H1 (cell line): ENCODE measurements around the gene CUX1. TPM values are rescaled to one million over a fixed set of nuclear protein-coding genes. Genes with fewer than 3 reads are reported as not detected.
A peak's percentile ranks its signal among the peaks of the same experiment; 100 is the strongest.

Source experiments
- CTCF ChIA-PET: fragments of 300-600 bp; sonication (Branson Sonifier 250); formaldehyde crosslinking; loops from one replicate; lab custom pipeline; 2021; ENCODE audit not compliant: partially characterized antibody; lab: Charles Lee
- POLR2A ChIA-PET: fragments of 300-600 bp; sonication (Branson Sonifier 250); formaldehyde crosslinking; loops from one replicate; lab custom pipeline; 2021; ENCODE audit warnings: inconsistent platforms; ENCODE audit not compliant: partially characterized antibody; lab: Charles Lee
- DNase-seq, 2 experiments: peaks; one replicate each; pipeline versions ENCODE4 v3.0.0 to v3.0.0-alpha.2; 2010 to 2022; ENCODE audit warnings: low spot score in 2 of 2, low read depth in 1 of 2, mixed read lengths in 1 of 2
- FAIRE-seq: peaks from 2 replicates; lab custom pipeline; 2011; peaks lifted over from hg19 to GRCh38; lab: Jason Lieb, UNC
- H2AFZ ChIP-seq: 2 replicates; pipeline ENCODE4 v1.8.1; 2012; ENCODE audit warnings: low read length, inconsistent platforms
- H2AK5ac ChIP-seq: 2 replicates; pipeline ENCODE4 v1.6.1; 2013; ENCODE audit warnings: low read depth, low read length
- H2BK120ac ChIP-seq: replicated peaks from 2 replicates; pipeline ENCODE3; 2013; ENCODE audit warnings: low read depth, low read length, inconsistent platforms
- H2BK12ac ChIP-seq: 2 replicates; pipeline ENCODE4 v1.6.1; 2013; ENCODE audit warnings: low read depth, low read length
- H2BK15ac ChIP-seq: 2 replicates; pipeline ENCODE4 v1.6.1; 2013; ENCODE audit warnings: low read length
- H2BK20ac ChIP-seq: 2 replicates; pipeline ENCODE4 v1.6.1; 2013; ENCODE audit warnings: low read length
- H2BK5ac ChIP-seq: 2 replicates; pipeline ENCODE4 v1.6.1; 2013; ENCODE audit warnings: low read depth, low read length
- H3K14ac ChIP-seq: 2 replicates; pipeline ENCODE4 v1.6.1; 2013; ENCODE audit warnings: inconsistent platforms; ENCODE audit not compliant: insufficient read length
- H3K18ac ChIP-seq: 2 replicates; pipeline ENCODE4 v1.6.1; 2013; ENCODE audit warnings: low read length; ENCODE audit errors: extremely low read depth
- H3K23ac ChIP-seq: 2 replicates; pipeline ENCODE4 v1.6.1; 2013; ENCODE audit warnings: inconsistent platforms; ENCODE audit not compliant: insufficient read length
- H3K23me2 ChIP-seq: 2 replicates; pipeline ENCODE4 v1.6.1; 2013; ENCODE audit warnings: low read depth, low read length
- H3K27ac ChIP-seq: 2 replicates; pipeline ENCODE4 v1.6.1; 2011; ENCODE audit warnings: low read depth, low read length, inconsistent platforms
- H3K27me3 ChIP-seq, 4 experiments: replicated peaks in 1 of 4; 1 replicate in 1 of 4; 2 replicates in 3 of 4; pipeline versions ENCODE4 v1.6.1 to v1.8.1; 2011 to 2013; ENCODE audit warnings: low read length in 3 of 4, mild to moderate bottlenecking in 3 of 4, inconsistent platforms in 2 of 4, mixed read lengths in 2 of 4, moderate library complexity in 1 of 4; ENCODE audit not compliant: control insufficient read depth in 3 of 4, insufficient read depth in 3 of 4; ENCODE audit errors: extremely low read depth in 1 of 4
- H3K36me3 ChIP-seq, 4 experiments: 2 replicates each; pipeline versions ENCODE4 v1.6.1 to v1.8.1; 2011 to 2013; ENCODE audit warnings: mild to moderate bottlenecking in 4 of 4, low read length in 3 of 4, moderate library complexity in 2 of 4, control low read depth in 1 of 4, inconsistent platforms in 1 of 4; ENCODE audit not compliant: insufficient read depth in 4 of 4, control insufficient read depth in 2 of 4
- H3K4ac ChIP-seq: replicated peaks from 2 replicates; pipeline ENCODE3; 2013; ENCODE audit warnings: low read length, low read depth, mixed read lengths, inconsistent platforms; ENCODE audit not compliant: insufficient read length
- H3K4me1 ChIP-seq, 4 experiments: replicated peaks in 1 of 4; 1 replicate in 1 of 4; 2 replicates in 3 of 4; pipeline versions ENCODE4 v1.6.1 to v1.8.1; 2011 to 2013; ENCODE audit warnings: low read length in 3 of 4, inconsistent platforms in 2 of 4, mixed read lengths in 1 of 4; ENCODE audit not compliant: insufficient read depth in 4 of 4, control insufficient read depth in 3 of 4
- H3K4me2 ChIP-seq, 2 experiments: 2 replicates each; pipeline versions ENCODE4 v1.6.1 to v1.8.1; 2011 to 2013; ENCODE audit warnings: low read depth in 2 of 2, low read length in 2 of 2, control low read depth in 1 of 2, inconsistent platforms in 1 of 2, mild to moderate bottlenecking in 1 of 2; ENCODE audit not compliant: insufficient read depth in 1 of 2
- H3K4me3 ChIP-seq, 4 experiments: fragments of 200-600, 300-600 bp in 1 of 4; sonication (generic), shearing (Covaris generic), sonication (Bioruptor Twin) in 1 of 4; 2 replicates each; pipeline versions ENCODE4 v1.5.1 to v1.8.1; 2011 to 2016; ENCODE audit warnings: low read length in 4 of 4, low read depth in 3 of 4, control low read depth in 2 of 4, inconsistent platforms in 2 of 4, mild to moderate bottlenecking in 2 of 4, mixed read lengths in 1 of 4, moderate library complexity in 1 of 4; ENCODE audit not compliant: insufficient read depth in 2 of 4; ENCODE audit errors: extremely low read depth in 1 of 4
- H3K56ac ChIP-seq: replicated peaks from 2 replicates; pipeline ENCODE3; 2013; ENCODE audit warnings: low read depth, mild to moderate bottlenecking, mixed read lengths, low read length, inconsistent platforms; ENCODE audit not compliant: insufficient read length
- H3K79me1 ChIP-seq: 2 replicates; pipeline ENCODE4 v1.6.1; 2013; ENCODE audit warnings: low read depth, low read length, control low read depth
- H3K79me2 ChIP-seq, 2 experiments: 2 replicates each; pipeline versions ENCODE4 v1.6.1 to v1.8.1; 2012 to 2013; ENCODE audit warnings: low read length in 2 of 2, mild to moderate bottlenecking in 2 of 2, inconsistent platforms in 1 of 2; ENCODE audit not compliant: insufficient read depth in 2 of 2, control insufficient read depth in 1 of 2
- H3K9ac ChIP-seq, 4 experiments: replicated peaks in 1 of 4; 1 replicate in 1 of 4; 2 replicates in 3 of 4; pipeline versions ENCODE4 v1.6.1 to v1.8.1; 2011 to 2013; ENCODE audit warnings: low read depth in 3 of 4, low read length in 3 of 4, control low read depth in 2 of 4, mild to moderate bottlenecking in 2 of 4, moderate library complexity in 2 of 4, inconsistent platforms in 1 of 4; ENCODE audit errors: extremely low read depth in 1 of 4
- H3K9me3 ChIP-seq, 2 experiments: 2 replicates each; pipeline versions ENCODE4 v1.6.1 to v1.8.1; 2012 to 2013; ENCODE audit warnings: mild to moderate bottlenecking in 2 of 2, moderate library complexity in 2 of 2, control low read depth in 1 of 2, inconsistent platforms in 1 of 2, low read depth in 1 of 2, low read length in 1 of 2, mixed read lengths in 1 of 2; ENCODE audit not compliant: insufficient read depth in 2 of 2
- H4K20me1 ChIP-seq, 2 experiments: replicated peaks in 1 of 2; 2 replicates each; pipeline versions ENCODE3 to v1.8.1; 2011 to 2013; ENCODE audit warnings: inconsistent platforms in 2 of 2, low read length in 2 of 2, mild to moderate bottlenecking in 1 of 2; ENCODE audit not compliant: insufficient read depth in 2 of 2, control insufficient read depth in 1 of 2
- H4K5ac ChIP-seq: 2 replicates; pipeline ENCODE4 v1.6.1; 2013; ENCODE audit warnings: low read length, low read depth, mixed read lengths, inconsistent platforms; ENCODE audit not compliant: insufficient read length
- H4K8ac ChIP-seq: 2 replicates; pipeline ENCODE4 v1.8.0; 2013; ENCODE audit warnings: mild to moderate bottlenecking, moderate library complexity, low read length, inconsistent platforms; ENCODE audit not compliant: insufficient read depth; ENCODE audit errors: extremely low read depth
- H4K91ac ChIP-seq: replicated peaks from 2 replicates; pipeline ENCODE3; 2013; ENCODE audit warnings: low read length, mixed read lengths, inconsistent platforms; ENCODE audit not compliant: insufficient read length
- BCL11A ChIP-seq, 2 experiments: IDR thresholded peaks; one replicate each; pipeline ENCODE4 v1.6.1; 2011; ENCODE audit warnings: low read depth in 2 of 2, low read length in 2 of 2, mild to moderate bottlenecking in 2 of 2
- KDM1A ChIP-seq: fragments of 200-600, 300-600 bp; sonication (generic); IDR thresholded peaks from 2 replicates; pipeline ENCODE4 v1.7.1; 2016; ENCODE audit warnings: mild to moderate bottlenecking, low read length, borderline replicate concordance
- RBBP5 ChIP-seq: IDR thresholded peaks from 2 replicates; pipeline ENCODE4 v1.7.1; 2012; ENCODE audit warnings: low read depth, mild to moderate bottlenecking, inconsistent platforms, low read length, moderate library complexity, borderline replicate concordance
- WGBS, 2 experiments: shearing (Covaris generic) in 1 of 2; methylation state at CpG; one replicate each; pipeline versions ENCODE4 v1.1.6 to v1.1.7; 2013 to 2015; ENCODE audit warnings: low lambda C conversion rate in 2 of 2, mixed read lengths in 2 of 2, inconsistent platforms in 1 of 2, low coverage in 1 of 2, missing lambda C conversion rate in 1 of 2; ENCODE audit not compliant: insufficient replicate concordance in 2 of 2, insufficient coverage in 1 of 2, insufficient read length in 1 of 2; ENCODE audit errors: extremely low coverage in 1 of 2, missing lambda C conversion rate in 1 of 2; 5-methylcytosine and 5-hydroxymethylcytosine counted together
- polyA plus RNA-seq, 7 experiments: library from polyadenylated mRNA; depleted of rRNA in 3 of 7; stranded (reverse) in 5 of 7; unstranded in 2 of 7; fragments of >200 nt in 5 of 7; fragments of 200-250 nt in 2 of 7; gene quantifications; 1 replicate in 5 of 7; 2 replicates in 1 of 7; 4 replicates in 1 of 7; pipeline versions ENCODE4 v1.2.1 to v1.2.3, GENCODE V29; 2011 to 2013; ENCODE audit warnings: missing spikeins in 2 of 7, mixed read lengths in 2 of 7
- total RNA-seq: library from RNA; stranded (reverse); fragmentation: NEBNext Ultra II Directional; extraction: Animal tissue kit (Norgen Biotek cat#: 25700); gene quantifications from 2 replicates; pipeline ENCODE4 v1.2.1, GENCODE V29; 2021

CUX1 gene
- total and polyA plus RNA-seq, 2 of the 8 experiments (the other 6 are each of a cell fraction or from before 2014, with no cell fraction given): 21.6 to 65.9 TPM

DNA sequence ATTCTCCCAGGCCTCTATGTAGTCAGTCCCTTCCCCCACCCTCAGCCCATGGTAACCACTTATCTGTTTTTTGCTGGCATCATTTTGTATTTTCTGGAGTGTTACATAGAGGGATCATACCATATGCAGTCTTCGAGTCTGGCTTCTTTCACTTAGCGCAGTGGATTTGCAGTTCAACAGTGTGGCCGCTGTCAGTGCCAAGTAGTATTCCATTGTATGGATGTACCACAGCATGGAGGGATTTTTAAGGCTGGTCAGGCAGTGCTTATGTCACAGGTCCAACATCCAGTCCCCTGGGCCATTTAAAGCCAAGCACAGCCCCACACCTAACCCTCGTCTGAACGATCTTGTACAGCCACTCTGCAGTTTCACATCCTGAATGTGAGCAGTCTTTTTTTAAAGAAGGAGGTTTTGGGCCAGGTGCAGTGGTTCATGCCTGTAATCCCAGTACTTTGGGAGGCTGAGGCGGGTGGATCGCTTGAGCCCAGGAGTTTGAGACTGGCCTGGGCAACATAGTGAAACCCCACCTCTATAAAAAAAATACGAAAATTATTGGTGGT is 121.8 kb downstream of the CUX1 start:
- ChIA-PET POLR2A (interaction anchor here (0.6 kb wide), 1 partner anchor 232 kb away, joined by 3 read pairs; no protein-coding TSS in a partner anchor), CTCF (interaction anchor here (0.6 to 1.1 kb wide), 2 partner anchors 38 to 64 kb away, joined by 3 read pairs; no protein-coding TSS in a partner anchor)
- Histone ChIP-seq H3K18ac (no peak overlapping the region), H3K9me3 (no peaks in the 10 kb centered on the region), H2BK15ac (no peak overlapping the region), H3K4ac (peak overlapping the region; percentile 9), H3K56ac (no peak overlapping the region), H4K8ac (no peak overlapping the region), H2BK20ac (peak overlapping the region; percentile 3; the same call in 1 of the 2 replicates), H4K5ac (no peak overlapping the region), H2BK5ac (peak overlapping the region; percentile 73; the same call in 1 of the 2 replicates), H4K20me1 (peaks cover 2 to 5% of the 10 kb centered on the region in 2 experiments), H3K23me2 (no peaks in the 10 kb centered on the region; the same call in 1 of the 2 replicates), H3K79me1 (peaks cover 14% of the 10 kb centered on the region), H3K14ac (no peak overlapping the region), H3K4me3 (no peak overlapping the region), H4K91ac (no peak overlapping the region), H3K36me3 (no peaks in the 10 kb centered on the region), H3K27ac (no peak overlapping the region), H3K9ac (no peak overlapping the region), H2AFZ (no peak overlapping the region), H3K4me2 (no peak overlapping the region), H2AK5ac (0 out of 2 replicates have a peak overlapping the region, but pooled peaks have one; percentile 7), H3K27me3 (no peaks in the 10 kb centered on the region; a peak in 1 of 7 replicates)
- DNase-seq (no peak), FAIRE-seq (no peak)
- no peak for TF ChIP-seq BCL11A (IDR thresholded peaks at IDR 0.05; ENCODE audit: low read depth in 2 of 2, low read length in 2 of 2)
- no peak for TF ChIP-seq RBBP5
- TF ChIP-seq KDM1A: peak; percentile 17; the same call in 1 of the 2 replicates
- TF ChIP-seq, all 59 proteins: peak for 1
- peaks cover 2 to 60% of the 10 kb centered on the region in 2 experiments; a peak in 3 of 4 replicates for H3K79me2 ChIP-seq
- H3K23ac ChIP-seq: no peak overlapping the region
- no peak overlapping the region for H2BK12ac ChIP-seq
- no peak overlapping the region for H2BK120ac ChIP-seq
- WGBS, 2 experiments: 93% methylated on average over 8 of the region's 8 CpGs; no CpG with 5 or more reads in 1 of the 2 experiments
- peaks cover 27 to 46% (median 40%) of the 10 kb centered on the region in 4 experiments for H3K4me1 ChIP-seq
